ENCODE data around the gene PCBP1.

The PCBP1 gene

GRCh38 chr2:70045932-70046331 is 41.3 kb upstream of the PCBP1 start:
- TF ChIP-seq RAD21 (IDR thresholded peaks at IDR 0.05; ENCODE audit: low read depth) (no peak), TCF12 (IDR thresholded peaks at IDR 0.05; ENCODE audit: low read depth) (no peak), YY1 (IDR thresholded peaks at IDR 0.05; ENCODE audit: low read depth) (no peak), TAF1 (IDR thresholded peaks at IDR 0.05; ENCODE audit: low read depth) (no peak), NFIC (IDR thresholded peaks at IDR 0.05) (no peak), EGR1 (IDR thresholded peaks at IDR 0.05) (no peak), FOXM1 (IDR thresholded peaks at IDR 0.05; ENCODE audit: borderline replicate concordance, low read depth) (no peak), CEBPB (IDR thresholded peaks at IDR 0.05) (no peak), EP300 (IDR thresholded peaks at IDR 0.05; ENCODE audit: borderline replicate concordance) (no peak), TEAD4 (IDR thresholded peaks at IDR 0.05) (no peak), CREB1 (IDR thresholded peaks at IDR 0.05; ENCODE audit: low read depth) (no peak), ZBTB7A (IDR thresholded peaks at IDR 0.05; ENCODE audit: low read depth) (no peak)
- TF ChIP-seq, protein P1, sequence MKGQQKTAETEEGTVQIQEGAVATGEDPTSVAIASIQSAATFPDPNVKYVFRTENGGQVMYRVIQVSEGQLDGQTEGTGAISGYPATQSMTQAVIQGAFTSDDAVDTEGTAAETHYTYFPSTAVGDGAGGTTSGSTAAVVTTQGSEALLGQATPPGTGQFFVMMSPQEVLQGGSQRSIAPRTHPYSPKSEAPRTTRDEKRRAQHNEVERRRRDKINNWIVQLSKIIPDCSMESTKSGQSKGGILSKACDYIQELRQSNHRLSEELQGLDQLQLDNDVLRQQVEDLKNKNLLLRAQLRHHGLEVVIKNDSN (IDR thresholded peaks at IDR 0.05) = no peak

DNA sequence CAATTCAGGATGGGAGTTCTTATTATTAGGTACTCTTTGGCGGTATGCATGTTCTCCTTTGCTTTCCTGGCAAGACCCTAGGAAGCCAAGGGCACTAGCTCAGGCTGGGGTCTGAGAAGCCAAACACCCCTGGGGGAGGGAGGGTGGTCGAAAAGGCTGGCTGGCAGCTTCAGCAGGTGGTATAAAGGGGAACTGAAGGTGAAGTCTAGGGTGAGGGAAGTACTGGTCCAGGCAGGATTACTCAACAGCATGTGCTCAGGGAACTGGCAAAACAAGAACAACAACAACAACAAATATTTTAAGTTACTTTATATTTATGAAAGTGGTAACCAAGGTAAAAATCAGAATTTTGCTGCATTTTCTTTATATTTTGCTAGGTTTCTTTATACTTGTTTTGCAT is 40.7 kb upstream of the PCBP1 start:
- TF ChIP-seq CEBPB (IDR thresholded peaks at IDR 0.05) = no peak

DNA sequence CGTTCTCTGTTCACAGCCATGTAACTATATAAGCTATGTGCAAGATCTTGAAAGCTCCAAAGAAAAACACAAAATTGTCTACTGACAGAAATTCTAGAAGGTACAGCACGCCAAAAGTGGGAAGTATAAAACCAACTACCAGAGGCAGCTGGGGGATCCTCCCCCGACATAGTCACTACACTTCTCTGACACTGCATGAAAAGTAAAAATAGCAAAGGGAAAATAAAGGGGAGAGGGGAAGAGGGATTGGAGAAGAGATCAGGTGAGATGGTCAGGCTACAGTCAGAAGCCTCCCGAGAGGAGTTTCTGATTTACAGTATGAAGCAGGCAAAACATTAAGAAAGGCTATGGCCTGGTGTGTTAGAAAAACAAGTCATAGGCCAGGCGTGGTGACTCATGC is 39.8 kb upstream of the PCBP1 start:
- TF ChIP-seq TEAD4 (IDR thresholded peaks at IDR 0.05) = no peak
- no peak for TF ChIP-seq YY1 (IDR thresholded peaks at IDR 0.05; ENCODE audit: low read depth)
- no peak for TF ChIP-seq TAF1 (IDR thresholded peaks at IDR 0.05; ENCODE audit: low read depth)
- no peak for TF ChIP-seq REST (IDR thresholded peaks at IDR 0.05; ENCODE audit: low read depth)
- no peak for TF ChIP-seq CEBPB (IDR thresholded peaks at IDR 0.05)
- TF ChIP-seq EGR1 (IDR thresholded peaks at IDR 0.05) = no peak
- TF ChIP-seq CREB1 (IDR thresholded peaks at IDR 0.05; ENCODE audit: low read depth) = no peak
- no peak for TF ChIP-seq TCF12 (IDR thresholded peaks at IDR 0.05; ENCODE audit: low read depth)
- TF ChIP-seq, protein P2, sequence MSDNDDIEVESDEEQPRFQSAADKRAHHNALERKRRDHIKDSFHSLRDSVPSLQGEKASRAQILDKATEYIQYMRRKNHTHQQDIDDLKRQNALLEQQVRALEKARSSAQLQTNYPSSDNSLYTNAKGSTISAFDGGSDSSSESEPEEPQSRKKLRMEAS (IDR thresholded peaks at IDR 0.05) = no peak
- TF ChIP-seq EP300 (IDR thresholded peaks at IDR 0.05; ENCODE audit: borderline replicate concordance) = no peak
- TF ChIP-seq, protein P1 (IDR thresholded peaks at IDR 0.05) = no peak
- no peak for TF ChIP-seq RAD21 (IDR thresholded peaks at IDR 0.05; ENCODE audit: low read depth)
- no peak for TF ChIP-seq FOXM1 (IDR thresholded peaks at IDR 0.05; ENCODE audit: borderline replicate concordance, low read depth)
- no peak for TF ChIP-seq NFIC (IDR thresholded peaks at IDR 0.05)
- no peak for TF ChIP-seq ZBTB7A (IDR thresholded peaks at IDR 0.05; ENCODE audit: low read depth)

DNA sequence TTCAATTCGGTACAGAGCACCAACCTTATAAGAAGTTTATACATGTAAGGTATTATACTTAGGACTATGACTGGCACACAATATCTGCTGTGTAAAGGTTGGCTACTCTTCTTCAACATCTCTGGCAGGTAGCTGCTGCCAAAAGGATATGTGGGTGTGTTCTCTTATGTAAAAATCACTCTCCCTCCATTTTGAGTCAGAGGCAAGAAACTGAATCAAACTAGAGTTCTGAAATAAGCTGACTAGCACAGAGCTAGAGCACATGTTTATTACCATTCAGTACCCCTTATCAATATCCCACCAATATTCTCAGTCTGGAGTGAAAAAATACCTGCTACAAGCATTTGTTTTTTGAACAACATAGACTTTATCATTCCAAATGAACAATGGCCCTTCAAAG is 38.0 kb upstream of the PCBP1 start:
- TF ChIP-seq CEBPB (IDR thresholded peaks at IDR 0.05) = no peak
- no peak for TF ChIP-seq TEAD4 (IDR thresholded peaks at IDR 0.05)
- no peak for TF ChIP-seq CREB1 (IDR thresholded peaks at IDR 0.05; ENCODE audit: low read depth)
- TF ChIP-seq NFIC (IDR thresholded peaks at IDR 0.05) = no peak
- TF ChIP-seq, protein P1 (IDR thresholded peaks at IDR 0.05) = no peak
- TF ChIP-seq EP300 (IDR thresholded peaks at IDR 0.05; ENCODE audit: borderline replicate concordance) = no peak
- TF ChIP-seq ZBTB7A (IDR thresholded peaks at IDR 0.05; ENCODE audit: low read depth) = no peak
- no peak for TF ChIP-seq RAD21 (IDR thresholded peaks at IDR 0.05; ENCODE audit: low read depth)
- no peak for TF ChIP-seq REST (IDR thresholded peaks at IDR 0.05; ENCODE audit: low read depth)
- TF ChIP-seq, protein P2 (IDR thresholded peaks at IDR 0.05) = no peak
- no peak for TF ChIP-seq FOXM1 (IDR thresholded peaks at IDR 0.05; ENCODE audit: borderline replicate concordance, low read depth)
- TF ChIP-seq TAF1 (IDR thresholded peaks at IDR 0.05; ENCODE audit: low read depth) = no peak
- TF ChIP-seq YY1 (IDR thresholded peaks at IDR 0.05; ENCODE audit: low read depth) = no peak

DNA sequence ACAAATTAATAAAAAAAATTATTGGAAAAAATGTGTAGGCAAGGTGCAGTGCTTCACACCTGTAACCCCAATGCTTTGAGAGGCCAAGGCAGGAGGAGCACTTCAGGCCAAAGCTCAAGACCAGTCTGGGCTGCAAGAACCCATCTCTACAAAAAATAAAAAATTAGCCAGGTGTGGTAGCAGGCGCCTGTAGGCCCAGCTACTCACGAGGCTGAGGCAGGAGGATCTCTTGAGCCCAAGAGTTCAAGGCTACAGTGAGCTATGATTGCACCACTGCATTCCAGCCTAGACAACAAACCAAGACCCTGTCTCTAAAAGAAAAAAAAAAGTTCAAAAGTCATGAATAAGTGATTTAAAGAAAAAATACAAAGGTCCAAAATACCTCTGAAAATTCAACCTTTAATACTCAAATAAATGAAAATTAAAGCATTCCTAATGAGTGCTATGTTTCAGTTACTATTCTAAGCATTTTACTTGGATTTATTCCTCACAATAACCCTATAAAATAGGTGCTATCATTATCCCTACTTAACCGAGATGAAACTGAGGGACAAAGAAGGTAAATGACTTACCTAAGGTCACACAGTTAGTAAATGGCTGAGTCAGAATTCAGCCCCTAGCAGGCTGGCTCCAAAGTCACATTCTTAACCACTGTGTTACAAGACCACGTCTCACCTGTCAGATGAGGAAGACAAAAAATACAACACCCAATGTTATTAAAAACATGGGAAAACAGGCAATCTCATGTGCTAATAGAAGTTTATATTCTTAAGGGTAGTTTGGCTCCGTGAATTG is 36.4 kb upstream of the PCBP1 start:
- no peak for TF ChIP-seq TEAD4 (IDR thresholded peaks at IDR 0.05)
